Measurements from ENCODE around the gene MAP3K6. TPM values are rescaled to one million over a fixed set of nuclear protein-coding genes. Genes with fewer than 3 reads are reported as not detected.

Gene MAP3K6
- total and polyA plus RNA-seq, 9 donors = 5.1 to 45.9 (median 16.6) TPM

DNA sequence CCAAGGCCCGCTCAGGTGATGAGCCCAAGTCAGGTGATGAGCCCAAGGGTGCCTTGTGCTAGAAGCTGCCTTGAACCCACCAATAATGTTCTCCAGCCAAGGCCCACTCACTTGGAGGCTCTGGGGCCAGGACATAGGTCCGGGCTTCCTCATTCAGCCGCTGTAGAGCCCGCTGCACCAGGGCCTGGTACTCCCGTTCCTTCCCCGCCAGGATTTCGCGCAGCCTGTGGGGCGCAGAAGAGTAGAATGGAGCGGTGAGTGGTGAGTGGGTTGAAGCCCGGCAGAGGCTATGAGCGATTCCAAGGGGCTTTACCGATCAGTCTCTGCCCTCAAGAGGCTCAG, 10.5 kb downstream of the MAP3K6 start:
- no peak for TF ChIP-seq EP300 (IDR thresholded peaks at IDR 0.05)
- TF ChIP-seq, protein P1, sequence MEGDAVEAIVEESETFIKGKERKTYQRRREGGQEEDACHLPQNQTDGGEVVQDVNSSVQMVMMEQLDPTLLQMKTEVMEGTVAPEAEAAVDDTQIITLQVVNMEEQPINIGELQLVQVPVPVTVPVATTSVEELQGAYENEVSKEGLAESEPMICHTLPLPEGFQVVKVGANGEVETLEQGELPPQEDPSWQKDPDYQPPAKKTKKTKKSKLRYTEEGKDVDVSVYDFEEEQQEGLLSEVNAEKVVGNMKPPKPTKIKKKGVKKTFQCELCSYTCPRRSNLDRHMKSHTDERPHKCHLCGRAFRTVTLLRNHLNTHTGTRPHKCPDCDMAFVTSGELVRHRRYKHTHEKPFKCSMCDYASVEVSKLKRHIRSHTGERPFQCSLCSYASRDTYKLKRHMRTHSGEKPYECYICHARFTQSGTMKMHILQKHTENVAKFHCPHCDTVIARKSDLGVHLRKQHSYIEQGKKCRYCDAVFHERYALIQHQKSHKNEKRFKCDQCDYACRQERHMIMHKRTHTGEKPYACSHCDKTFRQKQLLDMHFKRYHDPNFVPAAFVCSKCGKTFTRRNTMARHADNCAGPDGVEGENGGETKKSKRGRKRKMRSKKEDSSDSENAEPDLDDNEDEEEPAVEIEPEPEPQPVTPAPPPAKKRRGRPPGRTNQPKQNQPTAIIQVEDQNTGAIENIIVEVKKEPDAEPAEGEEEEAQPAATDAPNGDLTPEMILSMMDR (IDR thresholded peaks at IDR 0.05) = no peak
- TF ChIP-seq POLR2A (IDR thresholded peaks at IDR 0.05) = no peak
- Histone ChIP-seq H3K4me3 (no peak overlapping the region), H3K27me3 (no peaks in the 10 kb centered on the region), H3K4me1 (ENCODE audit: insufficient read depth) (peaks cover 3% of the 10 kb centered on the region), H3K9me3 (no peaks in the 10 kb centered on the region), H3K36me3 (no peaks in the 10 kb centered on the region), H3K27ac (no peak overlapping the region)
- intact Hi-C loops (cut with DNase I) = loop anchor here (5.0 to 10.0 kb wide), 4 partner anchors 34 to 51 kb away; partner anchors contain the start of genes GPR3 (in 2 of the 4) and TMEM222 (in 1 of the 4)
- WGBS, 3 donors = 91 to 92% (median 92%) methylated on average over 13 of the region's 13 CpGs
- DNase-seq = no peak

- no peak overlapping the region for H3K27ac ChIP-seq
- H3K36me3 ChIP-seq = no peaks in the 10 kb centered on the region
- H3K9me3 ChIP-seq = no peaks in the 10 kb centered on the region
- intact Hi-C loops (cut with DNase I) = loop anchor here (5.0 to 10.0 kb wide), 4 partner anchors 33 to 51 kb away; partner anchors contain the start of genes GPR3 (in 2 of the 4) and TMEM222 (in 1 of the 4)
- DNase-seq = no peak
- WGBS, 3 donors = 93 to 95% (median 93%) methylated on average over 5 of the region's 5 CpGs
- no peak for TF ChIP-seq POLR2A (IDR thresholded peaks at IDR 0.05)
- TF ChIP-seq EP300 (IDR thresholded peaks at IDR 0.05) = no peak
- TF ChIP-seq, protein P1 (IDR thresholded peaks at IDR 0.05) = no peak
- peaks cover 3% of the 10 kb centered on the region for H3K4me1 ChIP-seq (ENCODE audit: insufficient read depth)
- H3K27me3 ChIP-seq = no peaks in the 10 kb centered on the region
- H3K4me3 ChIP-seq = no peak overlapping the region
Measured at GRCh38 chr1:27355683-27356082, 11.1 kb downstream of the MAP3K6 start.

DNA sequence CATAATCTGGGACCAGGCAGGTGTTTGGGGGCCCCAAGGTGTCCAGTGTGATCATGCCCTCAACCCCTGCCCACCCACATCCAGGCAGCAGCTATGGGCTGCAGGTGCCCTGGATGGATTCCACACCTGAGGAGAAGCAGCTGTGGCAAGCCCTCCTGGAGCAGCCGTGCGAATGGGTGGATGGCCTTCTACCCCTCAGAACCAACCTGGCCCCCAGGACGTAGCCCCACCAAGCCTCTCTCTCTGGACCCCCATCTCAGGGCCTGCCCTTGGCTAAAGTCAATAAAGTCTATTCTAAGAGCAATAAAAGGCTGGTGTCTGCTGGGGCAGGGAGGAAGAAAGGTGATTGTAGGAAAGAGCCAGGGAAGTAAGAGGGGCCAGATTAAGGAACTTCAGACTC, 13.1 kb downstream of the MAP3K6 start:
- Histone ChIP-seq H3K4me1 (ENCODE audit: insufficient read depth) (peaks cover 10% of the 10 kb centered on the region), H3K27me3 (no peaks in the 10 kb centered on the region), H3K27ac (no peak overlapping the region), H3K9me3 (no peaks in the 10 kb centered on the region), H3K4me3 (no peak overlapping the region), H3K36me3 (no peaks in the 10 kb centered on the region)
- 86 to 93% (median 88%) methylated on average over 3 of the region's 3 CpGs for WGBS, 3 donors
- TF ChIP-seq POLR2A (IDR thresholded peaks at IDR 0.05) = no peak
- TF ChIP-seq EP300 (IDR thresholded peaks at IDR 0.05) = no peak
- TF ChIP-seq, protein P1 (IDR thresholded peaks at IDR 0.05) = no peak
- no peak for DNase-seq
- intact Hi-C loops (cut with DNase I) = loop anchor here in 1 of 4 donors (10.0 kb wide), 1 partner anchor 49 kb away; no protein-coding TSS in a partner anchor

DNA sequence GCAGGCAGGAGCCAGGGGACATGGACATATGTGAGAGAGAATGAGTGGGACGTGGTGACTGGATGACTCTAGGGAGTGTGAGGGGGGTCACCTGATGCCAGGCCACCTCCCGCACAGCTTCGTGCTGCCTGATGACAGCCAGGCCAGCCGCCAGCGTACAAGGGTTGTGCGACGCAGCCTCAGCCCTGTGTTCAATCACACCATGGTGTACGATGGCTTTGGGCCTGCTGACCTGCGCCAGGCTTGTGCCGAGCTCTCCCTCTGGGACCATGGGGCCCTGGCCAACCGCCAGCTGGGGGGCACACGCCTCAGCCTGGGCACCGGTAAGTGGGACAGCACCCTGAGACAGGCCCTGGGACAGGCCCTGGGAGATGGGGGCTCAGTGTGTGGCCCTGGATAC, 13.6 kb downstream of the MAP3K6 start:
- no peaks in the 10 kb centered on the region for H3K27me3 ChIP-seq
- no peak overlapping the region for H3K4me3 ChIP-seq
- intact Hi-C loops (cut with DNase I) = loop anchor here in 1 of 4 donors (10.0 kb wide), 1 partner anchor 48 kb away; no protein-coding TSS in a partner anchor
- DNase-seq = no peak
- TF ChIP-seq POLR2A (IDR thresholded peaks at IDR 0.05) (no peak), EP300 (IDR thresholded peaks at IDR 0.05) (no peak)
- TF ChIP-seq, protein P1 (IDR thresholded peaks at IDR 0.05) = no peak
- WGBS, 3 donors = 88 to 95% (median 91%) methylated on average over 13 of the region's 13 CpGs
- H3K27ac ChIP-seq = no peak overlapping the region
- H3K9me3 ChIP-seq = no peaks in the 10 kb centered on the region
- no peaks in the 10 kb centered on the region for H3K36me3 ChIP-seq
- H3K4me1 ChIP-seq (ENCODE audit: insufficient read depth) = peaks cover 10% of the 10 kb centered on the region

All from ovary (tissue), 9 donors.